Subcutaneous adipose tissue (tissue), 4 donors: ENCODE measurements around the gene GRID1. TPM values are rescaled to one million over a fixed set of nuclear protein-coding genes. Genes with fewer than 3 reads are reported as not detected.

Source experiments
- CTCF ChIP-seq: fragments of 450-650 bp; IDR thresholded peaks from one replicate; pipeline ENCODE4 v1.5.1; 2016; ENCODE audit warnings: low read depth, mild to moderate bottlenecking, control low read depth, antibody characterized with exemption, moderate library complexity
- total RNA-seq, 4 donors: library from RNA; depleted of rRNA; stranded (reverse); fragments of >200 nt; gene quantifications; one replicate each; pipeline ENCODE4 v1.1.0, GENCODE V29; 2016

The GRID1 gene
- total RNA-seq, 4 donors from 2014 or later: 0.49 to 2.0 (median 1.1) TPM

GRCh38 chr10:86191166-86191565 is 175.4 kb downstream of the GRID1 start:
- TF ChIP-seq CTCF: no peak

GRCh38 chr10:86190291-86190690 is 176.3 kb downstream of the GRID1 start:
- TF ChIP-seq CTCF: no peak

GRCh38 chr10:86189891-86190290 is 176.7 kb downstream of the GRID1 start:
- TF ChIP-seq CTCF: no peak

GRCh38 chr10:86188796-86189558 is 177.6 kb downstream of the GRID1 start:
- no peak for TF ChIP-seq CTCF

- no peak for TF ChIP-seq CTCF
Observed at GRCh38 chr10:86188326-86188725, 178.3 kb downstream of the GRID1 start.

GRCh38 chr10:86187499-86188239 is 178.9 kb downstream of the GRID1 start:
- no peak for TF ChIP-seq CTCF

GRCh38 chr10:86186633-86187032 is 180.0 kb downstream of the GRID1 start:
- no peak for TF ChIP-seq CTCF
